Measurements from ENCODE around the gene B4GALT6.

DNA sequence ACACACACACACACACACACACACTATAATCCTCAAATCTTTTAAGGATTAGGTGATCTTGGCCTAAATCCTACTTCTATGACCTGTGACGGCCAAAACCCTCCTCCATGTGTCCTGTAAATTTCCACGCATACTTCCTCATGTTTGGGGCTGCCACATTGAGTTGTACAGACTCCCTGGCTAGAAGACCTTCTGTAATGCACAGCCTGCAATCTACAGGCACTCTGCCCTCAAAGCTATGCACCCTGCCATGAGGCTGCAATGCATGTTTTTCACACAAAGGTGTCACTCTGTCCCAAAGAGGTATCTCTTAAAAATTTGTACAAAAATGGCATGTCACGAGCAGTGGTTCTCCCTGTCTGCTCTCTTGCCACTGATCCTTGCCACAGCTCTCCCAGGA is 26.4 kb upstream of the B4GALT6 start:
- TF ChIP-seq POLR2A (IDR thresholded peaks at IDR 0.05; ENCODE audit: low read depth, low read length) (no peak), POLR2AphosphoS5 (IDR thresholded peaks at IDR 0.05; ENCODE audit: low read depth, low read length) (no peak), TAF1 (IDR thresholded peaks at IDR 0.05; ENCODE audit: borderline replicate concordance, low read depth, low read length) (no peak)

All from GM12892 (cell line).